GM12873 (cell line): ENCODE results near the gene MAPK12.

Experiments used
- CTCF ChIP-seq: IDR thresholded peaks from 2 replicates; pipeline ENCODE4 v1.5.1; 2012; ENCODE audit warnings: low read depth, mild to moderate bottlenecking, moderate library complexity, low read length, control low read depth; ENCODE audit not compliant: insufficient read depth; ENCODE audit errors: missing control alignments

MAPK12 gene

DNA sequence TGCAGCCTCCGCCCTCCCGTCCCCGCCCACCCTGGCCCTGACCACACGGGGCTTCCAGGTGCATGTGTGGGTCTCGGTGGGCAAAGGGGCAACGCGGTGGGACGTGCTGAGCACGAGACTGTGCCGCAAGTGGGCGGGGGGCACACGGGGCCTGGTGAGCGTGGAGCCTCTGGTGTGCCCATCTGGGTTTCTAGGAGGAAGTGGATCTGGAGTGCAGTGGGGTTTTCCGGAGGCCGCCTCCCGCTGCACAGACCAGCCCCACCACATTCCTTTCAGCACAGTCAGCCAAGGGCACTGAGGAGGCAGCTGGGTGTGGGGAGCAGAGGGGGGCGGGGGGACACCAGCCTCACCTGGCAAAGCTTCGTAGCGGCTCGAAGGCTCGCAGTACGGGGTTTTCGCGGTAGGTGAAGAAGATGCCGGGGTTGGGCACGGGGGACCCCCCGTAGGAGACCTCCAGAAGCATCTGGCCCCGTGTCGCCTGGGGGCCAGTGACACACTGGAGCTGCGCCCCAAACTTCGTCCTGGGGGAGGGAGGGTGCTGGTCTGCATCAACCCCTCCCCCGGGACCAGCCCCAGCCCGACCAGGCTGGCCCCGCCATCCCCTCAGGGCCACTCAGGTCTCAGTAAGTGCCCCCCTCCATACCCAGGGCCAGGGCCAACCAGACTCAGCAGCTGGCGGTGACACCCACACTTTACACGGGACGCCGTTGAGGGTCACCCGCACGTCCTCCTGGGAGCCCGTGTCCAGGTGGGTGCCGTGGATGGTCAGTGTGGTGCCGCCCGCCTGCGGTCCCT, 21.1 kb upstream of the MAPK12 start:
- TF ChIP-seq CTCF = no peak

DNA sequence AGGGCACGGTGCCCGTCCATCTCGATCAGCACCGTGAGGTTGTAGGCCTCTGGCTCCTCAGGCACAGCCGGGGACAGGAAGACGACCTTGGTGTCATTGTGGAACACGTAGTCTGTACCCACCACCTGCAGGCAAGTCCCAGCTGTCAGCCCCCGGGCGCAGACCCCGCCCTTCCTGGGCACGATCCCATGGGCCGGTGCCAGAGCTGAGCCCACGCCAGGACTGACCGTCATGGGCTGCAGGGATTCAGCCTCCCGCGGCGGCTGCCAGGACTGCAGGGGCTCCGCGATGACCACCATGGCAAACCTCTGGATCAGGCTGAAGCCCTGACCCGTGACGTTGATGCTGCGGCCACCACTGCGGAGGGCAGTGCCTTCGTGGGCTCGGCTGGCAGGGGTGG, 20.5 kb upstream of the MAPK12 start:
- no peak for TF ChIP-seq CTCF

GRCh38 chr22:50281384-50281760, 19.9 kb upstream of the MAPK12 start:
- no peak for TF ChIP-seq CTCF

DNA sequence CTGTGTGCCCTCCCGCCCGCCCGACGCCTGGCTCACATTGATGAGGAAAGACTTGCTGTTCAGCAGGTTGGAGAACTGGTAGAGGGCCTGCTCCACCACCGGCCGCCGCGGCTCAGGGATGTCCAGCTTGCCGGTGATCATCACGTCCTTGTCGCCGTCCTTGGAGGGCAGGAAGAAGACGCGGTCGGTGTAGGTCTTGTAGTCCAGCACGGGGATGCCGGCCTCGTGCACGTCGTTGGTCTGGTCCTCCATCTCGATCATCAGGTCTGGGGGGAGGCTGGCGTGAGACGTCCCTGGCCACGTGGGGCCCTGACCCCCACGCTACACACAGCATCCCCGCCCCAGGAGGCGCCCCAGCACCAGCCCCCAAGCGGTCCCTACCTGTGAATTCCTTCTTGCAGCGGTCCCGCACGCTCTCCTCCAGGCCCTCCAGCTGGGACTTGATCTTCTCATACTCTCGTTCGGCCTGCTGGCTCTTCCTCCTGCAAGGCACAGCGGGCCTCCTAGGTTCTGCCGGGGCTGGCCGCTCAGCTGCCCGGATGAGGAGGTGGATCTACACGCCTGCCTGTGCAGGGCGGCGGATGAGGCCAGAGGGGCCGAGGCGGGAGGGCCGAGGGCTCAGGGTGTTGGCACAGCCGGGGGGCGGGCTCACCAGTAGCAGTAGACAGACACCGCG, 19.4 kb upstream of the MAPK12 start:
- no peak for TF ChIP-seq CTCF

DNA sequence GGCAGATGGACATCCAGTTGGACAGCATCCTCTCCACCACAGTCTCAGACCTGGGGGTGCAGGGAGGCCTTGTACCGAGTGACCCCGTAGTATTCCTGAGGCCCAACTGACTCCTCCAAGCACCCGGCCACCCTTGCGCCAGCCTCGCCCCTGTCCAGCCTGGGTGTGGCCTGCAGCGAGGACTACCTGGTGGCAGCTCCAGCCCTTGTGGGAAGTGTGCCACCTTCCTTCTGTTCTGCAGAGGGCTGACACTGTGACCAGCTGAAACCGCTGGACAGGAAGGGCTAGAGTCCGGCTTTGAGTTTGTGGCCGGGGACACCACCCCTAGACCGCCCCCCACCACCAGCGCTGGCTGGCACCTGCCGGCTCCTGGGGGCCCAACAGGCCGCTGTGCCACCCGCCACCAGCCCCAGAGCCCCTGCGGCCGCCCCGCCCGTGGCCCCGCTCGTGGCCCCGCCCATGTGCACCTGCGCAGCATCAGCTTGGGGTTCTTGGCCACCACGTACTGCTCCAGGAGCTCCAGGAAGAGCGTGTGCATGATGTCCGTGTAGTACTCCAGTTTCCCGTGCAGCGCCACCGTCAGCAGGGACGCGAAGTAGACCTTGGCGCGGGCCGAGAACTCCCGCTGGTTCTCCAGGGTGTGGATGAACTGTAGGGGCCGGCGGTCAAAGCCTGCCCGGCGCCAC, 18.7 kb upstream of the MAPK12 start:
- no peak for TF ChIP-seq CTCF

DNA sequence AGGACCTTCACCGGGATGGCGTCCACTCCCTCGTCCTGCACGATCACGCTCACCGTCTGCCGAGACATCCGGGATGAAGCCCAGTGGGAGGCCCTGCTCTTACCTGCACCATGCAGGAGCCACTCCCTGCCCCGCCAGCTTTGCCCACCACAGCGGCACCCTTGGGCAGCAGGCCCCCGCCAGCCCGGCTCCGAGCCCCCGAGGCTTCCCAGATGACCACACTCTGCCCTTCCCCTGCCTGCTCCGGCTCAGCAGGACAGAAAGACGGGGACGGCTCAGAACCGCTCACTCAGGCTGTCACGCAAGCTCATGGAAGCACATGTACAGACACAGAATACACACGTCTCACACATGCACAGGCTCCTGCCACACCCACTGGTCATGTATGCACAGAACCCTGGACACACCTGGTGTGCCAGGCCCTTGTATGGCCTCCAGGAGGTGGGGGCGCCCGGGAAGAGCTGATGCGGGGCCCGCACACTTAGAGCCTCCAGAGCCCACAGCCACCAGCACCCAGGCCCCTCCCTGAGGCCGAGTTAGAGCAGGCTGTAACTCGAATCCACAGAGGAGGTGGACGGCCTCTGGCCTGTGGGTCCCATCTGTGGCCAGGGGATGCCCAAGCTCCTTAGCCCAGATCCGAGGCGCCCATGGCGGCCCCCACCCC, 17.6 kb upstream of the MAPK12 start:
- TF ChIP-seq CTCF = no peak

- no peak for TF ChIP-seq CTCF
These were observed 17.0 kb upstream of the MAPK12 start for GRCh38 chr22:50278461-50278860.
